ENCODE results near the gene MAB21L4.

The MAB21L4 gene

DNA sequence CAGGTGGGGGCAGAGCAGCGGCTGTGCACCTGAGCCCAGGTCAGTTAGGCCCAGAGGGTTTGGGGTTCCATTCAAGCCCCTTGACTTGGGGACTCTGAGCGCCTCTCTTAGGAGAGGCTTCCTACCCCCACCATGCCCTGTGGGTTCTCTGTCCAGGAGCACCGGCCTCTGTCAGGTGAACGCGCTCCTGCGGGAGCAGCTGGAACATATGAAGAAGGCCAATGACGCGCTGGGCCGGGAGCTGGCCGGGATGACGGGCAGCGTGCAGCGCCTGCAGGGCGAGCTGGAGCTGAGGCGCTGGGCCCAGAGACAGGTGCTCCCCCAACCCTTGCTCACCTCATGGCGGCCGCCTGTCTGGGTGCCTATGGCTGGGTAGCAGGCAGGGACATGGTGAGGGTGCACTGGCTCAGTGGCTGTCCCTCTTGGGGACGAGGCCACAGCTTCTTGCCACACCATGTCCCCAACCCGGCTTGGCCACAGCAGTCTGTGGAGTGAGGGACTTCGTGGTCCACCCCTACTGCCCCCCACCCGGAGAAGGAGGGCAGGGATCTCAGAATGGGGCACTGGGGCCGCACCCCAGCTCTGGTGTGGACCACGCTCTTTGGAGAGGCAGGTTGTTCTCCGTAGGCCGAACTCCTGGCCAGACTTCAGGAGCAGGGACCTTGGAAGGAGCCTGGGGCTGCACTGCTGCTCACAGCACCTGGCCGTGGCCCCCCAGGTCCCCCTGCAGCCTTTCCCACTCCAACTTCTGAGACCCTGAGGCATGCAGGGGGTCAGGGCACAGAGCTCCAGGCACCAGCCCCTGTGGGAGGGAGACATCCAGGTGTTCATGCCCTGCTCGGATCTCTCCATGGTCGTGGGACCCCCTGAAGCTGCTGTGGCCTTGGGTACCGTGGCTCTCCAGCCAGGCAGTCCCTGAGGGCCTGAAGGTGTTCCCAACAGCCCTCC, 29.9 kb upstream of the MAB21L4 start:
- H3K4me3 ChIP-seq (ENCODE audit: low read depth, low read length), result no peak overlapping the region
- CTCF ChIA-PET, result interaction anchor here (3.2 kb wide), 1 partner anchor 11 kb away, joined by 31 read pairs; no protein-coding TSS in a partner anchor
- TF ChIP-seq, protein P1, sequence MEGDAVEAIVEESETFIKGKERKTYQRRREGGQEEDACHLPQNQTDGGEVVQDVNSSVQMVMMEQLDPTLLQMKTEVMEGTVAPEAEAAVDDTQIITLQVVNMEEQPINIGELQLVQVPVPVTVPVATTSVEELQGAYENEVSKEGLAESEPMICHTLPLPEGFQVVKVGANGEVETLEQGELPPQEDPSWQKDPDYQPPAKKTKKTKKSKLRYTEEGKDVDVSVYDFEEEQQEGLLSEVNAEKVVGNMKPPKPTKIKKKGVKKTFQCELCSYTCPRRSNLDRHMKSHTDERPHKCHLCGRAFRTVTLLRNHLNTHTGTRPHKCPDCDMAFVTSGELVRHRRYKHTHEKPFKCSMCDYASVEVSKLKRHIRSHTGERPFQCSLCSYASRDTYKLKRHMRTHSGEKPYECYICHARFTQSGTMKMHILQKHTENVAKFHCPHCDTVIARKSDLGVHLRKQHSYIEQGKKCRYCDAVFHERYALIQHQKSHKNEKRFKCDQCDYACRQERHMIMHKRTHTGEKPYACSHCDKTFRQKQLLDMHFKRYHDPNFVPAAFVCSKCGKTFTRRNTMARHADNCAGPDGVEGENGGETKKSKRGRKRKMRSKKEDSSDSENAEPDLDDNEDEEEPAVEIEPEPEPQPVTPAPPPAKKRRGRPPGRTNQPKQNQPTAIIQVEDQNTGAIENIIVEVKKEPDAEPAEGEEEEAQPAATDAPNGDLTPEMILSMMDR (IDR thresholded peaks at IDR 0.05; ENCODE audit: insufficient read depth, low read length, missing control alignments), result no peak
- no peak for DNase-seq (ENCODE audit: low read depth, low spot score)
- POLR2A ChIA-PET, result no interaction called here

DNA sequence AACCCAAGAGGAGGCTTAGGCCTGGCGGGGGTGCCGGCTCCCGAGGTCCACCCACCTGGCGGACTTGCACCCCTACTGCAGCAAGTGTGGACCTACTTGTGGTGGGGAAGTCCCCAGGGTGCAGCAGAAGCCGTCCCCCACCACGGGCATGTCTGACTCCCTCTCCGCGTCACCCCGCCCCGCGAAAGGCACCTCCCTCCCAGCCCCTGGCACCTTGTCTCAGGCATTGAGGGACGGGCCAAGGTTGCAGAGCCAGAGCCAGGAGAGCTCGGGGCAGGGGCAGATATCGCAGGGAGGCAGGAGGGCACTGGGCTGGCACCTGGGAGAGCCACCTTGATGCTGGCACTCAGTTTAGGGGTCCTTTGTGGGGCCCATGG, 29.2 kb upstream of the MAB21L4 start:
- no peak for DNase-seq (ENCODE audit: low read depth, low spot score)
- TF ChIP-seq, protein P1 (IDR thresholded peaks at IDR 0.05; ENCODE audit: insufficient read depth, low read length, missing control alignments), result no peak
- ChIA-PET CTCF (interaction anchor here (3.2 kb wide), 1 partner anchor 10 kb away, joined by 31 read pairs; no protein-coding TSS in a partner anchor), POLR2A (no interaction called here)
- H3K4me3 ChIP-seq (ENCODE audit: low read depth, low read length), result no peak overlapping the region

DNA sequence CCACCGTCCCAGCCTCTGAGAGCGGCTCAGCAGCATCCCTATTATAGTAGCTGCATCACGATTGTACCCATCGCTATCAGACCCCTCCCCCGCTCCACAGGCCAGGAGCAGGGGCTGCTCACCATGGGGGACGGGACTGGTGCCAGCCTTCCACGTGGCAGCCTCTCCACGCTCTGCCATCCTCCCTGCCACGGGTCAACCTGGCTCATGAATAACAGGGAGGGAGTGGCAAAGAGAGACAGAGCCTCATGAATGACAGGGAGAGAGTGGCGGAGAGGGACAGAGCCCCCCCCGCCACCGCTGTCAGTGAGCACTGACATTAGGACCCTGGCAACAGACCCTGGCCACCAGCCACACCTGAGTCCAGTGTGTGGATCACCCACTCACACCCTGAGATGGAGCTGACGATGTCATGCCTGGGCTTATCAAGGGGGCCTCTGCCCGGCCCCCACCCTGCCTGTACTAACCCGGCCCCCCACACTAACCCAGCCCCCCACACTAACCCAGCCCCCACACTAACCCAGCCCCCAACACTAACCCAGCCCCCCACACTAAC, 27.1 kb upstream of the MAB21L4 start:
- DNase-seq (ENCODE audit: low read depth, low spot score), result no peak
- CTCF ChIA-PET, result interaction anchor here (3.5 kb wide), 1 partner anchor 10 kb away, joined by 21 read pairs; no protein-coding TSS in a partner anchor
- POLR2A ChIA-PET, result no interaction called here
- TF ChIP-seq, protein P1 (IDR thresholded peaks at IDR 0.05; ENCODE audit: insufficient read depth, low read length, missing control alignments), result no peak
- H3K4me3 ChIP-seq (ENCODE audit: low read depth, low read length), result no peak overlapping the region

DNA sequence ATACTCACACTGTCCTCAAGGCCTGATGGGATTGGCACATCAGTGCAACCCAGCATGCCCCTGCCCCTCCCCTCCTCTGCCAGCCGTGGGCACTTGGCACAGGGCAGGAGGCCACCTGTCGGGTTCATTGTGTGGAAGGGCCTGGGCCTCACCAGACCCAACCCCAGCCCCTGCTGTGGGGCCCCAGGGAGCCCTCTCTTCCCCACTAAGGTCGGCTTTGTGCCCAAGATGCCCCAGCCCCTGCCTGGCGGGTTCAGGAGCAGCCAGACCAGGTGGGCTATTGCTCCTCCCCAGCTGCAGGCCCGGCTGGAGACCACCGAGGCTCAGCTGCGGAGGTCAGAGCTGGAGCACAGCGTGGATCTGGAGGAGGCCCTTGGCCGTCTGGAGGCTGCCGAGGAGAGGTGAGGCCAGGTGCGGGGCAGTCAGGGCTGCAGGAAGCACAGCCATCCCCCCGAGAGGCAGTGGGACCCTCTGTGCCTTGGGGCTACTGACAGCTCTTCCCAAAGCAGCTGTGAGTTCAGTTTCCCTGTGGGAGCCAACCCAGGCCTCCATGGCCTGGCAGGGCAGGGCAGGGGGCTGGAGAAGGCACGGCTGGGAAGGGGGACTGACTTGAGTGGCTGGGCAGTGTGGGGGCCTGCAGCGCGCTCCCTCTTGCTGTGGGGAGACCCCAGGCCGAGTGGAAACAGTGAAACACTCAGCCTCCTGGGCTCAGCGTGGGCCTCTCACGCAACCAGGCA, 26.5 kb upstream of the MAB21L4 start:
- CTCF ChIA-PET, result interaction anchor here (3.5 kb wide), 1 partner anchor 9 kb away, joined by 21 read pairs; no protein-coding TSS in a partner anchor
- POLR2A ChIA-PET, result no interaction called here
- no peak overlapping the region for H3K4me3 ChIP-seq (ENCODE audit: low read depth, low read length)
- TF ChIP-seq, protein P1 (IDR thresholded peaks at IDR 0.05; ENCODE audit: insufficient read depth, low read length, missing control alignments), result no peak
- no peak for DNase-seq (ENCODE audit: low read depth, low spot score)

DNA sequence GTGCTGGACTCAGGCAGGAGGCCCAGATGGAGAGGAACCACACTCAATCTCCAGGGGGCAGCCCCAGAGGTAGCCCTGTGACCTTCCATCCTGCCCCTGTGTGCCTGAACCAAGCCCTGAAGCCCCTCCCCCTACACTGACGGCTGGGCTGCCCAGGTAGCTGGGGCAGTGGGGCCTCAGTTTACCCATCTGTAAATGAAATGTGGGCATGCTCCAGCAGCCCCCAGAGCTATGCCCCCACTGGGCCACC, 26.0 kb upstream of the MAB21L4 start:
- ChIA-PET POLR2A (no interaction called here), CTCF (interaction anchor here (1.7 to 3.5 kb wide), 2 partner anchors 9 to 156 kb away, joined by 8 to 21 read pairs; no protein-coding TSS in a partner anchor)
- no peak overlapping the region for H3K4me3 ChIP-seq (ENCODE audit: low read depth, low read length)
- DNase-seq (ENCODE audit: low read depth, low spot score), result no peak
- TF ChIP-seq, protein P1 (IDR thresholded peaks at IDR 0.05; ENCODE audit: insufficient read depth, low read length, missing control alignments), result no peak
